GM19238 (cell line): ENCODE measurements around the gene EPHB1.

Experiments used
- DNase-seq: peaks from one replicate; pipeline ENCODE4 v3.0.0; 2011; ENCODE audit warnings: low spot score; ENCODE audit not compliant: insufficient read length

The EPHB1 gene

DNA sequence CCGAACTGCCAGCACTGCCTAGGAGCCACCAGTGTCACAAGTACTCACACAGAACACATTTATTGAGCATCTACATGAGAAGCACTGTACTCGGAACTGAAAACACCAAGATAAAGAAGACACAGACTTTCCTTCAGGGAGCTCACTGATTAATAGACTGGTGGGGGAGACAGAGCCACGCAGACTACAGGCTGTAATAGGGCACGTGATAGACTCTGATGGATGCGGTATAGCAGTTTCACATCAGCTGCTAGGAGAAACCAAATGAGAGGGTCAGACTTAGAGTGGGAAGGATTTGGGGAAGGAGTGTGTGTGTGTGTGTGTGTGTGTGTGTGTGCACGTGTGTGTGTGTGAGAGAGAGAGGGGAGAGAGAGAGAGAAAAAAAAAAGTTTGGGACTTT is 12.1 kb downstream of the EPHB1 start:
- no peak for DNase-seq

DNA sequence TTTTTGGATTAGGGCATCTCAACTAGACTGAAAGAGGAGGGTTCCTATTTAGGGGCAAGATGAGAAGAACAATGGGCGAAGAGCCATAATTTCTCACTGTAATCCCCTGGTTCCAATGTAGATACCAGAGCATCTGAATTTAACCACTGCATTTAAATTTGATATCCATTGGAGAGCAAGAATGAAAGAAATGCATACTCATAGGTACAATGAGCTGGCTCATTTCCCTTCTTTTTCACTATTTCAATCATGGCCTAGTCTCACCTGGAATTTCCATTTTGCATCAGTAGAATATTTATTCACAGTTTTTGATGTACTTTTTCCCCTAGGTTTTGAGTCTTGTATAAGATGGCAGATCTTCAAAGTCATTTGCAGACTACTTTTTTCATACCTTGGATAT is 13.8 kb downstream of the EPHB1 start:
- DNase-seq: no peak

- DNase-seq: no peak
These were observed 14.5 kb downstream of the EPHB1 start for GRCh38 chr3:134809427-134810051.

GRCh38 chr3:134810052-134810435 is 15.0 kb downstream of the EPHB1 start:
- no peak for DNase-seq

- DNase-seq: no peak
These were observed 15.8 kb downstream of the EPHB1 start for GRCh38 chr3:134810850-134811249.

GRCh38 chr3:134813618-134814017 is 18.6 kb downstream of the EPHB1 start:
- DNase-seq: no peak

DNA sequence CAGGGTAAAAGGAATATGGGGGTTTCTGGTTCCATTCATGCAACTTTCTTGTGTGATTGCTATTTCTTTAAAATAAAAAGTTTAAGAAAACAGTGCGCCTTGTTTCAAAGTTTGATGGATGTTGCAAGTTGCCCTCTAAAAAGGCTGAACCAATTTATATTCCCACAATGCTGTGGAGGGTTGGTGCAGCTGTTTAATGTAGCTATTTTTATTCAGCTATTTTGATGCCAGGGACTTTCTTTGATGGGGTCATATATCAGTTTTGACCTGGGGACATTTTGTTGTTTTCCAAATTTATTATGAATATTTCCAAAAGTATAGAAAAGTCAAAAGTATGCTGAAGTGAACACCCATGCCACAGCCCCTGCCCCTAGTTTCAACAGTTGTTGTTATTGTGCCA is 20.5 kb downstream of the EPHB1 start:
- no peak for DNase-seq

DNA sequence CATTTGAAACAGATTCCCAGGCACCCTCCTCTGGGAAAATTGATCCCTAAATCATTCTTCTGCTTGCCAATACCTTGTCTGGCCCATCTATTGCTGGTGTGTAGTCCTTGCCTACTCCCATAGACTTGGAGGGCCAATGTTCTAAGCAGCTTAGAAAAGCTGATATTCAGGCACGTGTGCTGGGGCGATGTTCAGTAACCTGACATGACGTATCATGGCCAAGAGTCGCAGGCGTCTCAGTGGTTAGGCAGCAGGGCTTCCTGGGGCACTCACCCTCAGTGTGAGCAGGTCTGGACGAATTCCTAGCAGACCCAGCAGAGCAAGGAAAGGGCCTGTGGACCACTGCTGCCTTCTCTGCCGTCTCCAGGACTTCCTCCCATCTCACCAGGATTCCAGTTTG is 21.6 kb downstream of the EPHB1 start:
- no peak for DNase-seq

DNA sequence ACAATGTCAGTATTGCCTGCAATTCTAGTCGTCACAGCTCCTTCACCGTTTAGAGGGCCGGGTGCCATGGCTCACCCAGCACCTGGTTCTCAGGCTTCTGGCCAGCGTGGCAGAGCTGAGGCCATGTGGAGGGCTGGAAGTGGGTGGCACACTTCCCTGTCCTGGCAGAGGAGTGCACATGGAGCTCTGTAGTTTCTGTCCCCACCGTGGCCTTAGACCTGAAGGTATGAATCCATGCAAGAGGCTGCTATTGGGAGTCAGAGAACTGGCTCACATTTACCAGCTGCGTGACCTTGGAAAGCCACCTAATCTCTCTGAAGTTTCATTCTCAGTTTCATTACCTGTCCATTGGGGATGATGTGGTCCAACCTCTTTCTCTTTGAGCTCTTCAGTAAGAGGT is 22.2 kb downstream of the EPHB1 start:
- DNase-seq: no peak

DNA sequence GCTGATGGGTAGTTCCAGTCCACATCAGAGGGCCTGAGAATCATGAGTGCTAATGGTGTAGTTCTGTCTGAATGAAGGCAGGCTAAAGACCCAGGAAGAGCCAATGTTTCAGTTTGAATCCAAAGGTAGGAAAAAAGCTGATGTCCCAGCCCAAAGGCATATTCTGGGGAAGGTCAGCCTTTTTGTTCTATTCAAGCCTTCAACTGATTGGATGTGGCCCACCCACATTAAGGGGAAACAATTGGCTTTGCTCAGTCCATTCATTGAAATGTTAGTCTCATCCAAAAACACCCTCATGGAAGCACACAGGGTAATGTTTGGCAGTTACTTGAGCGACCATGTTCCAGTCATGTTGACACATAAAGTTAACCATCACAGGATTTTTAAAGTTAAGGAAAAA is 25.9 kb downstream of the EPHB1 start:
- DNase-seq: no peak

- no peak for DNase-seq
These were observed 27.0 kb downstream of the EPHB1 start for GRCh38 chr3:134822090-134822489.

DNA sequence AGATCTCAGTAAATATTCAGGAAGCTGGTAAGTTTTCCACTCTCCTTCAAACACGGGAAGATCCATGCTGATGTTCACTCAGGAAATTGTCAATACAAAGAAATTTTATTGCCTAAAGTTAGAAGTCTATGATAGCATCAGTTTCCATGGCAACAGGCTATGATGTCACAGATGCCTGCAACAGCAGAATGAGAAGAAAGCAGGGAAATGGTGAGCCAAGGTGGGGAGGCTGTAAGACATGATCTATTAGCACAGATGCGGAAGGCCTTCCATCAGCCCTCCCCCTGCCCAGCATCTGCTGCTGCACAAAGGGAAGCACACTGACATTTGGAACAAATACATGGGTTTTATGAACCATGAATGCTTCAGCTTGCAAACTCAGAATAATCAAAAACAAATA is 28.6 kb downstream of the EPHB1 start:
- no peak for DNase-seq

DNA sequence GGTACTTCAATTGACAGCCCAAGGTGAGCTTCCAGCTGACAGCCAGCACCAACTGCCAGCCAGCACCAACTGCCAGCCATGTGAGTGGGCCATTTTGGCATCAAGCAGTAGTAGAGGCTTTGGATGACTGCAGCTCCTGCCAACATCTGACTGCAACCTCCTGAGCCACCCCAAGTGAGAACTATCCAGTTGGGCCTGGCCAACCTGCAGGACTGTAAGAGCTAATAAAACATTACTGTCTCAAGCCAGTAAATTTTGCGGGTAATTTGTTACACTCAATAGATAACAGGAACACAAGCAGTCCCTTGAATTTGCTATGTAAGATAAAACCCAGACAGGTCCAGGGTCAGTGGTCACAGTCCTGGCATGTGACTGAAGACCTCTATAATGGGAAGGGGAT is 29.7 kb downstream of the EPHB1 start:
- DNase-seq: no peak

GRCh38 chr3:134827213-134827612 is 32.2 kb downstream of the EPHB1 start:
- no peak for DNase-seq

DNA sequence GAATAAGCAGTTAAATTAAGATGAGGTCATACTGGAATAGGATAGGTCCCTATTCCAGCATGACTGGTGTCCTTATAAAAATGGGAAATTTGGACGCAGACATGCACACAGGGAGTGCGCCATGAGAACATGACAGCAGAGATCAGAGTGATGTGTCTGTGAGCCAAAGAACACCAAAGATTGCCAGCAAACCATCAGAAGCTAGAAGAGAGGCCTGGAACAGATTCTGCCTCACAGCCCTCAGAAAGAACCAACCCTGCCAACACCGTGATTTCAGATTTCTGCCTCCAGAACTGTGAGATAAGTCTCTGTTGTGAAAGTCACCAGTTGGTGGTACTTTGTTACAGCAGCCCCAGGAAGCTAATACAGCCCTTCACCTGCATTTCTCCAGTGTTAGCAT is 34.7 kb downstream of the EPHB1 start:
- DNase-seq: no peak

GRCh38 chr3:134832585-134832984 is 37.5 kb downstream of the EPHB1 start:
- DNase-seq: no peak

DNA sequence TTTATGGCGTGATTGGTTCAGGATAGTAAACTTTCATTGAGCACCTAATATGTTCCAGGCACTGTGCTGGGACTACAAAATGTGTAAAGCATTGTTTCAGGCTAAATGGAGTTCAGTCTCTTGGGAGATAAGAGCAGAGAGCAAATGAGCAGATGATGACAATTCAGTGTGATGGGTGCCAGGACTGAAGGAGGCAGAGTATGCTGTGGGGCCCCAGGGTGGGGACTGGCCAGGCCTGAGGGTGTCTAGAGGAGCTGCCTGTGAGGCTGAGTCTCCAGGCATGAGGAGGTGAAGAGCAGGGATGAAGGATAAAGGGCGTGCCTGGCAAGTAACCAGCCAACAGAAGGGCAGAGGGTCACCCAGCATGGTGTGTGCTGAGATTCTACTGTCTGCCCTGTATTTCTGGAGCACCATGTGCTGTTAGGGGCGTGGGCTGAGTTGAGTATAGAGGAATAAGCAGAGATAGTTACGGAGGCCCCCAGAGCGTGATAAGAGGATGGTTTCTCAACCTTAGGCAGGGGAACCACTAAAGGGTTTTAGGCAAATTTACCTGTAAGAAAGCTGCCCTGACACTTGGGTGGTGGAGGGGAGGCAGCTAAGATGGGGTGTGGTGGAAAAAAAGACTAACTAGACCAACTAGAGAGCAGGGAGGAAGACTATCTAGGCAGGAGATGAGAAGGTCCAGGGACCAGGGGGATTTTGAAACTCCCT is 38.5 kb downstream of the EPHB1 start:
- DNase-seq: no peak

- DNase-seq: no peak
These were observed 41.9 kb downstream of the EPHB1 start for GRCh38 chr3:134836921-134837320.

DNA sequence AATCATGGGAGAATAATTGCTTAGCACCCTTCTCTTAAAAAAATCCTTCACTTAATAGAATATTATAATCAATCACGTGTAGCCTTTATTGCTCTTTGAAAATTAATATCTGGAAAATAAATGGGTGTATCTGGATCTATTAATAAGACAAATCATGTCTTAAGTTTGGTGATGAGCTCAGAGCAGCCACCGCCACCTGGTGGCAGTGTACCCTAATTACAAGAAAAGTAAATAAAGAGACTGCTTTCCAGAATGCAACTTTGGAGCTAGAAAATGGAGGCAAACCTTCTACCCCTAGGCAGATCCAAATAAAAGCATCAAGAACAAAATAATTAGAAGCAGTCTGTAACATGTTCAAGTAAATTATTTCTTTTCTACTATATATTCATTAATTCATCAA is 43.5 kb downstream of the EPHB1 start:
- DNase-seq: no peak

DNA sequence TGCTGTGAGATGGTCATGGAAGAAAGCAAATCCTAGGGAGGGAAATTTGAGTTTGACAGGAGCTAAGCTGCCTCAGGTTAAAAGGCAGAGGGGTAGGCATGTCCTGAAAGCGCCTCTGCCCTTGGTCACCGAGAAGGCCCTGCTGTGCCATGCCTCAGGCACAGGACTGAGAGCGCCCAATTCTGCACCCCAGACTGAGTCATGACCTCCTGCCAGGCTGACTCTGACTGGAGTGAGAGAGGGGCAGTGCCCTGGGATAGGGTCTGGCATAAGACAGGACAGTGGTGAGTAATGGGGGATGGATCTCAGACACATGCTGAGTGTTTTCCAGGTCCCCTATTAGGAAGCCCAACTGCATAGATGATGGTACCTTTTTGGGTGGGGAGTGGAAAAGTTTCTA is 44.4 kb downstream of the EPHB1 start:
- DNase-seq: no peak

DNA sequence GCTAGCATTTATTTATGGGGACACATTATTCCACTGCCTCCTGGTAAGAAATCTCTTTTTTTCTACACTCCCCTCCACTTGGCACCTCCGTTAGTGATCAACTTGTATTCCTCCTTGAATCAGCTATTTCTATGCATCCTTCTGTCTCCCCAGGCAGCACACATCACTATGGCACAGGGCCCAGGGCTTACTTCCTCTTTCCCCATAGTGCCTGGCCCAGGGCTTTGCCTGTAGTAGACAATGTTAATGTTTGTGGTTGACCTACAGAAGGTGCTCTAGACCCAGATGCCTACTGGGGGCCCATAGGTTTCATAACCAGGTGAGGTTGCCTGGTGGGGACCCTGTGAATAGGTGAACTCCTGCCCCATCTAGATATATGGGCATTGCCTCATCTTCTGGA is 44.9 kb downstream of the EPHB1 start:
- DNase-seq: no peak

GRCh38 chr3:134840459-134840858 is 45.4 kb downstream of the EPHB1 start:
- no peak for DNase-seq

- DNase-seq: no peak
These were observed 51.0 kb downstream of the EPHB1 start for GRCh38 chr3:134846084-134846483.
